ENCODE data around the gene STK11IP.

- TF ChIP-seq GATA2 (IDR thresholded peaks at IDR 0.05; ENCODE audit: low read depth, low read length): no peak
- no peak for TF ChIP-seq GATA3 (IDR thresholded peaks at IDR 0.05; ENCODE audit: low read depth, low read length)
Observed at GRCh38 chr2:219633276-219634065, 35.8 kb downstream of the STK11IP start.
